HL-60 (cell line): ENCODE measurements around the gene RAI14.

Experiments used
- DNase-seq, 2 experiments: peaks; one replicate each; pipeline ENCODE4 v3.0.0-alpha.2; 2010 to 2020; ENCODE audit warnings: low read depth in 1 of 2, low spot score in 1 of 2
- H3K27ac ChIP-seq: fragments of 250-450 bp; sonication (Bioruptor Pico); replicated peaks from 2 replicates; pipeline ENCODE4 v1.5.1; 2020; ENCODE audit warnings: mild to moderate bottlenecking, moderate library complexity
- H3K27me3 ChIP-seq: fragments of 250-450 bp; sonication (Bioruptor Pico); 2 replicates; pipeline ENCODE4 v1.5.1; 2021; ENCODE audit warnings: mild to moderate bottlenecking, moderate library complexity; ENCODE audit not compliant: insufficient read depth, poor library complexity, severe bottlenecking
- H3K4me3 ChIP-seq: replicated peaks from 2 replicates; pipeline ENCODE4 v1.5.1; 2011; ENCODE audit warnings: mild to moderate bottlenecking, control low read depth, low read length; ENCODE audit not compliant: insufficient read depth
- CTCF ChIP-seq: IDR thresholded peaks from one replicate; pipeline ENCODE4 v1.5.1; 2011; ENCODE audit warnings: low read length, control low read depth, inconsistent platforms; ENCODE audit not compliant: insufficient read depth
- GABPA ChIP-seq: IDR thresholded peaks from 2 replicates; pipeline ENCODE4 v1.6.1; 2012; ENCODE audit warnings: low read depth
- POLR2AphosphoS5 ChIP-seq: IDR thresholded peaks from 2 replicates; pipeline ENCODE4 v1.6.1; 2012; ENCODE audit warnings: low read depth
- REST ChIP-seq: IDR thresholded peaks from 2 replicates; pipeline ENCODE4 v1.6.1; 2012; ENCODE audit warnings: low read depth; ENCODE audit not compliant: insufficient replicate concordance
- SPI1 ChIP-seq: IDR thresholded peaks from 2 replicates; pipeline ENCODE4 v1.6.1; 2012; ENCODE audit warnings: low read depth, mild to moderate bottlenecking, borderline replicate concordance

Gene RAI14

GRCh38 chr5:34833090-34833489, 177.0 kb downstream of the RAI14 start:
- no peaks in the 10 kb centered on the region for H3K27me3 ChIP-seq
- no peak overlapping the region for H3K27ac ChIP-seq
- DNase-seq, result no peak
- H3K4me3 ChIP-seq, result no peak overlapping the region
- TF ChIP-seq POLR2AphosphoS5 (no peak), CTCF (no peak), REST (no peak), SPI1 (no peak), GABPA (no peak)

- Histone ChIP-seq H3K27ac (no peak overlapping the region), H3K27me3 (no peaks in the 10 kb centered on the region), H3K4me3 (no peak overlapping the region)
- DNase-seq, result no peak
- TF ChIP-seq GABPA, result no peak
- no peak for TF ChIP-seq CTCF
- TF ChIP-seq POLR2AphosphoS5, result no peak
- TF ChIP-seq SPI1, result no peak
- no peak for TF ChIP-seq REST
Measured at GRCh38 chr5:34833976-34834793, 178.1 kb downstream of the RAI14 start.

GRCh38 chr5:34834794-34835089, 178.6 kb downstream of the RAI14 start:
- TF ChIP-seq GABPA (no peak), POLR2AphosphoS5 (no peak), CTCF (no peak), SPI1 (no peak)
- H3K27me3 ChIP-seq, result peaks cover under 1% of the 10 kb centered on the region
- no peak overlapping the region for H3K27ac ChIP-seq
- H3K4me3 ChIP-seq, result no peak overlapping the region
- no peak for DNase-seq

- Histone ChIP-seq H3K27me3 (peaks cover 2% of the 10 kb centered on the region), H3K27ac (no peak overlapping the region), H3K4me3 (no peak overlapping the region)
- TF ChIP-seq REST (no peak), SPI1 (no peak), CTCF (no peak), POLR2AphosphoS5 (no peak), GABPA (no peak)
- no peak for DNase-seq
Measured at GRCh38 chr5:34835664-34836063, 179.5 kb downstream of the RAI14 start.
